GM12878 (cell line): ENCODE results near the gene EGFL8. TPM values are rescaled to one million over a fixed set of nuclear protein-coding genes. Genes with fewer than 3 reads are reported as not detected.

Source experiments
- ATAC-seq: fragments of 200-7000 bp; cut with Tn5 transposase; 3 replicates; pipeline ENCODE4 v1.9.1; 2020; ENCODE audit warnings: mild to moderate bottlenecking, moderate library complexity
- BruUV-seq: library from RNA; stranded (reverse); fragments of 400-500 nt; replicated peaks from 2 replicates; lab custom pipeline; 2021; lab: Mats Ljungman, UMichigan
- CTCF ChIA-PET: fragments of 300-600 bp; sonication (Branson Sonifier 250); formaldehyde crosslinking; extraction: SDS; loops from one replicate; lab custom pipeline; 2021; ENCODE audit warnings: inconsistent platforms; lab: Yijun Ruan, JAX
- POLR2A ChIA-PET: fragments of 350-600 bp; formaldehyde crosslinking; extraction: SDS; loops from one replicate; lab custom pipeline; 2021; ENCODE audit warnings: inconsistent platforms; lab: Charles Lee
- RAD21 ChIA-PET: fragments of 300-600 bp; sonication (Branson Sonifier 250); formaldehyde crosslinking; loops from one replicate; lab custom pipeline; 2023; ENCODE audit warnings: antibody characterized with exemption; ENCODE audit not compliant: unreplicated experiment; lab: Charles Lee
- SMC1A ChIA-PET: fragments of 300-600 bp; sonication (Branson Sonifier 250); formaldehyde crosslinking; loops from one replicate; lab custom pipeline; 2023; ENCODE audit not compliant: unreplicated experiment, uncharacterized antibody; lab: Charles Lee
- DNase-seq: peaks from one replicate; pipeline ENCODE4 v3.0.0-alpha.2; 2011; ENCODE audit warnings: low read depth, low spot score
- FAIRE-seq: peaks from 3 replicates; lab custom pipeline; 2011; peaks lifted over from hg19 to GRCh38; lab: Jason Lieb, UNC
- H2AFZ ChIP-seq: 2 replicates; pipeline ENCODE4 v1.6.0; 2011; ENCODE audit warnings: low read depth, low read length, control low read depth; ENCODE audit not compliant: control insufficient read depth
- H3K27ac ChIP-seq: 2 replicates; pipeline ENCODE4 v1.5.1; 2011; ENCODE audit warnings: control low read depth; ENCODE audit not compliant: control insufficient read depth, insufficient read depth
- H3K27me3 ChIP-seq, 2 experiments: replicated peaks in 1 of 2; 2 replicates each; pipeline versions ENCODE4 v1.6.0 to v1.6.1; 2011; ENCODE audit warnings: low read length in 1 of 2; ENCODE audit not compliant: control insufficient read depth in 2 of 2, insufficient read depth in 2 of 2
- H3K36me3 ChIP-seq, 2 experiments: 2 replicates each; pipeline ENCODE4 v1.5.1; 2011; ENCODE audit warnings: low read length in 1 of 2; ENCODE audit not compliant: control insufficient read depth in 2 of 2, insufficient read depth in 2 of 2
- H3K4me1 ChIP-seq: 2 replicates; pipeline ENCODE4 v1.6.1; 2011; ENCODE audit warnings: mild to moderate bottlenecking, low read length, moderate library complexity, mixed read lengths; ENCODE audit not compliant: control insufficient read depth, insufficient read depth
- H3K4me2 ChIP-seq: 2 replicates; pipeline ENCODE4 v1.6.0; 2011; ENCODE audit warnings: control low read depth; ENCODE audit not compliant: control insufficient read depth, insufficient read depth
- H3K4me3 ChIP-seq: fragments of 200-600 bp; sonication (generic); 2 replicates; pipeline ENCODE4 v1.5.1; 2016
- H3K79me2 ChIP-seq: 2 replicates; pipeline ENCODE4 v1.6.0; 2011; ENCODE audit warnings: low read length; ENCODE audit not compliant: control insufficient read depth, insufficient read depth
- H3K9ac ChIP-seq: 2 replicates; pipeline ENCODE4 v1.8.0; 2011; ENCODE audit warnings: low read length, control low read depth, mixed read lengths; ENCODE audit not compliant: control insufficient read depth, insufficient read depth
- H3K9me3 ChIP-seq: replicated peaks from 3 replicates; pipeline ENCODE4 v1.5.1; 2011; ENCODE audit warnings: mild to moderate bottlenecking, low read length; ENCODE audit not compliant: control insufficient read depth, insufficient read depth
- H4K20me1 ChIP-seq: 2 replicates; pipeline ENCODE4 v1.6.0; 2011; ENCODE audit not compliant: control insufficient read depth, insufficient read depth
- BCL11A ChIP-seq: IDR thresholded peaks from 2 replicates; pipeline ENCODE4 v1.6.1; 2011; ENCODE audit warnings: low read depth, low read length
- BMI1 ChIP-seq: fragments of 450-650 bp; IDR thresholded peaks from 2 replicates; pipeline ENCODE4 v1.6.1; 2016; ENCODE audit warnings: mild to moderate bottlenecking, moderate library complexity, borderline replicate concordance
- CREB1 ChIP-seq: IDR thresholded peaks from 2 replicates; pipeline ENCODE4 v1.6.1; 2012; ENCODE audit warnings: low read depth, mild to moderate bottlenecking, inconsistent platforms
- GABPA ChIP-seq: IDR thresholded peaks from 2 replicates; pipeline ENCODE4 v1.6.1; 2014; ENCODE audit warnings: antibody characterized with exemption, low read depth, mild to moderate bottlenecking, inconsistent platforms
- HDAC6 ChIP-seq: fragments of 200-600 bp; sonication (generic); IDR thresholded peaks from one replicate; pipeline ENCODE4 v1.8.0; 2017; ENCODE audit warnings: antibody characterized with exemption; ENCODE audit not compliant: unreplicated experiment
- IKZF2 ChIP-seq, 2 experiments: fragments of 450-650 bp; IDR thresholded peaks; 2 replicates each; pipeline ENCODE4 v1.6.1; 2017; ENCODE audit warnings: mild to moderate bottlenecking in 2 of 2, moderate library complexity in 2 of 2
- JUNB ChIP-seq: IDR thresholded peaks from 2 replicates; pipeline ENCODE4 v1.6.1; 2016; ENCODE audit warnings: antibody characterized with exemption, mild to moderate bottlenecking
- KAT2A ChIP-seq: conservative IDR thresholded peaks from 2 replicates; pipeline ENCODE4 v1.6.1; 2011; ENCODE audit warnings: low read depth, low read length; ENCODE audit not compliant: control insufficient read depth
- KDM1A ChIP-seq: fragments of 200-600 bp; sonication (generic); IDR thresholded peaks from 2 replicates; pipeline ENCODE4 v1.6.1; 2016; ENCODE audit warnings: borderline replicate concordance
- MXI1 ChIP-seq: fragments of 150-350 bp; IDR thresholded peaks from 2 replicates; pipeline ENCODE4 v1.6.1; 2011; ENCODE audit warnings: low read depth, mild to moderate bottlenecking, inconsistent platforms, low read length, improper control_type of control experiment
- SRF ChIP-seq, 2 experiments: IDR thresholded peaks; 2 replicates each; pipeline ENCODE4 v1.6.1; 2011; ENCODE audit warnings: low read depth in 2 of 2, low read length in 2 of 2, mild to moderate bottlenecking in 1 of 2, moderate library complexity in 1 of 2
- WGBS: methylation state at CpG from one replicate; pipeline ENCODE4 v1.1.6; 2016; ENCODE audit warnings: low lambda C conversion rate; ENCODE audit not compliant: insufficient replicate concordance, insufficient coverage; ENCODE audit errors: missing lambda C conversion rate; 5-methylcytosine and 5-hydroxymethylcytosine counted together
- in situ Hi-C: fragments of 300-500 bp; cut with MboI; formaldehyde crosslinking; loops from 9 replicates; pipeline ENCODE4 v1.14.3; 2018; ENCODE audit warnings: mixed read lengths
- intact Hi-C: fragments of 100-400 bp; cut with micrococcal nuclease; formaldehyde crosslinking; loops from one replicate; pipeline ENCODE4 v1.14.2; 2022; ENCODE audit not compliant: unreplicated experiment
- polyA plus RNA-seq, 11 experiments: library from polyadenylated mRNA; depleted of rRNA in 4 of 11; unstranded in 6 of 11; stranded (reverse) in 5 of 11; fragments of >200 nt; fragmentation: Nextera tagmentation in 4 of 11; fragmentation: Illumina TruSeq in 1 of 11; extraction: Ambion mirVana in 4 of 11; extraction: Trizol in 1 of 11; gene quantifications; 1 replicate in 1 of 11; 2 replicates in 10 of 11; pipeline versions ENCODE4 v1.2.1 to v1.2.3, GENCODE V29; 2011 to 2016; ENCODE audit warnings: inconsistent platforms in 2 of 11, missing spikeins in 2 of 11, low read depth in 1 of 11
- total RNA-seq, 4 experiments: library from RNA; depleted of rRNA in 3 of 4; stranded (reverse); fragments of >200 nt in 3 of 4; fragmentation: Illumina TruSeq in 1 of 4; extraction: Trizol in 1 of 4; gene quantifications; 2 replicates each; pipeline versions ENCODE4 v1.2.1 to v1.2.3, GENCODE V29; 2013 to 2021
- TF ChIP-seq, protein P1 (sequence below): fragments of 450-650 bp; IDR thresholded peaks from 2 replicates; pipeline ENCODE4 v1.6.1; 2017; ENCODE audit warnings: borderline replicate concordance
- TF ChIP-seq, protein P2 (sequence below), 3 experiments: IDR thresholded peaks in 2 of 3; conservative IDR thresholded peaks in 1 of 3; 2 replicates each; pipeline ENCODE4 v1.5.1; 2011; ENCODE audit warnings: low read depth in 3 of 3, low read length in 3 of 3, mild to moderate bottlenecking in 3 of 3, control low read depth in 2 of 3, moderate library complexity in 2 of 3, inconsistent platforms in 1 of 3, mixed read lengths in 1 of 3; ENCODE audit not compliant: control insufficient read depth in 2 of 3, insufficient read depth in 1 of 3; ENCODE audit errors: extremely low read depth in 1 of 3
- TF ChIP-seq, protein P3 (sequence below): fragments of 450-650 bp; IDR thresholded peaks from 2 replicates; pipeline ENCODE4 v1.6.1; 2016; ENCODE audit warnings: mild to moderate bottlenecking, moderate library complexity, borderline replicate concordance

EGFL8 gene
- total and polyA plus RNA-seq, 10 of the 15 experiments (the other 5 are each of a cell fraction or from before 2014, with no cell fraction given): 0.07 to 3.5 (median 1.4) TPM

DNA sequence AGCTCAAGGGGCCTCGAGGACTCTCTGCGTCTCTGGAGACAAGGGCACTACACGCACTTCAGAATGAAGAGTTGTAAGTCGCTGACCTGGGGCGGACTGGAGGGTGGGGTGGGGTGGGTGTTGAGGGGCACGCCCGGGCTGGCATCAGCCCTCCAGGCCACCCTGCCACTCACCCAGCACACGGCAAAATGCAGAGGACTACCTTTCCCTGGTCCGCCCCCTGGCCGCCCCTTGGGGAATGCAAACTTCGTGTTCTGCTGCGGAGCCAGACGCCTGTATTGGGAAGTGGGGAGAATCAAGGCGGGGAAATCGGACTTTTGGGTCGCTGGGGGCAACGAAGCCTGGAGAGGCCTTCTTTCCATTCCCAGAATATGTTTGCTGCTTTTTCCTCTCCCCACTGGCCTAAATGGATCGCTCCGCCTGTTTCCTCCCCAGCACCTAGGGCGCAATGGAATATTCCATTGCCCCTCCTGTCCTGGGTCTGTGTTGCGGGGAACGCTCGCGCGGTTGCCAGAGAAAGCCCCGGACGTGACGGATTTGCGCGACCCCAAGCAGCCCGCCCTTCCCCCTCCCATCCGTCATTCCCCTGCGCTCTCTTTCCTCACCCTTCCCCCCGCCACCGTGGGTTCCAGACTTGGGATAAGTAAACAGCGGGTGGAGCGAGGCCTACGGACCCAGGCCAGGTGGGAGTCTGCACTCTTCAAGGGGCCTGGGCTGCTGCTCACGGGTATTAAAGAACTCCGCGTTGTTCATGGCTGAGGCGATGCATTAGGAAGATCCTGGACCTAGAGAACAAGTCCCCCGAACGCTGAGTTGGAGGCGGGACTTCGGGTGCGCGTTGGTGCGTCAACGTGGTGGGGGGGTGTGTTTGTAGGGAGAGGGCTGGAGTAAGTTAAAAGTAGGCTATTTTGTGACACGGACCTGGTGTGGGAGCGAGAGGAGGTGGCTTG is 10.6 kb upstream of the EGFL8 start, which contains the start of gene PPT2:
PPT2 (plus strand) TSS at position 578 of the 950 bp plus-strand sequence. CDS start 454 bp downstream, outside the sequence.
- H3K27ac ChIP-seq: peak within 1 kb of the TSS; percentile 11; the same call in 1 of the 2 replicates
- DNase-seq (no peak), FAIRE-seq (peak; percentile 27), ATAC-seq (peak; percentile 79)
- in situ Hi-C loops (no loop called here), intact Hi-C loops (loop anchor here (2.0 to 10.0 kb wide), 3 partner anchors 35 to 109 kb away; no protein-coding TSS in a partner anchor)
- no peaks in the 10 kb centered on the region; the same call in 2 of the 3 replicates for H3K9me3 ChIP-seq
- ChIA-PET CTCF (interaction anchor here (1.0 to 1.2 kb wide), 4 partner anchors 8 to 42 kb away, joined by 4 to 7 read pairs (median 6); partner anchors contain the start of gene FKBPL), SMC1A (interaction anchor here (1.0 to 1.1 kb wide), 2 partner anchors 35 to 42 kb away, joined by 4 to 5 read pairs; no protein-coding TSS in a partner anchor), RAD21 (interaction anchor here (1.0 to 1.3 kb wide), 2 partner anchors 35 to 42 kb away, joined by 4 to 5 read pairs; no protein-coding TSS in a partner anchor), POLR2A (interaction anchor here (0.7 to 1.0 kb wide), 2 partner anchors 25 to 183 kb away, joined by 3 to 7 read pairs; partner anchors contain the start of gene ATF6B)
- peak within 1 kb of the TSS; percentile 94 for H3K4me3 ChIP-seq
- no peaks in the 10 kb centered on the region for H4K20me1 ChIP-seq
- H3K79me2 ChIP-seq: no peaks in the 10 kb centered on the region
- H2AFZ ChIP-seq: peak within 1 kb of the TSS; percentile 77
- WGBS: 8% methylated on average over 45 of the region's 52 CpGs
- H3K9ac ChIP-seq: peak within 1 kb of the TSS; percentile 45
- TSS peak; percentile 87 for BruUV-seq
- H3K4me2 ChIP-seq: peak within 1 kb of the TSS; percentile 85
- peaks cover 0 to 8% of the 10 kb centered on the region in 2 experiments for H3K27me3 ChIP-seq
- H3K36me3 ChIP-seq: no peaks in the 10 kb centered on the region; a peak in 2 of 4 replicates
- H3K4me1 ChIP-seq: peaks cover 3% of the 10 kb centered on the region; the same call in 1 of the 2 replicates
- peak; percentile 75 for TF ChIP-seq GABPA
- TF ChIP-seq, protein P1, sequence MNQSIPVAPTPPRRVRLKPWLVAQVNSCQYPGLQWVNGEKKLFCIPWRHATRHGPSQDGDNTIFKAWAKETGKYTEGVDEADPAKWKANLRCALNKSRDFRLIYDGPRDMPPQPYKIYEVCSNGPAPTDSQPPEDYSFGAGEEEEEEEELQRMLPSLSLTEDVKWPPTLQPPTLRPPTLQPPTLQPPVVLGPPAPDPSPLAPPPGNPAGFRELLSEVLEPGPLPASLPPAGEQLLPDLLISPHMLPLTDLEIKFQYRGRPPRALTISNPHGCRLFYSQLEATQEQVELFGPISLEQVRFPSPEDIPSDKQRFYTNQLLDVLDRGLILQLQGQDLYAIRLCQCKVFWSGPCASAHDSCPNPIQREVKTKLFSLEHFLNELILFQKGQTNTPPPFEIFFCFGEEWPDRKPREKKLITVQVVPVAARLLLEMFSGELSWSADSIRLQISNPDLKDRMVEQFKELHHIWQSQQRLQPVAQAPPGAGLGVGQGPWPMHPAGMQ: no peak
- TF ChIP-seq, protein P2, sequence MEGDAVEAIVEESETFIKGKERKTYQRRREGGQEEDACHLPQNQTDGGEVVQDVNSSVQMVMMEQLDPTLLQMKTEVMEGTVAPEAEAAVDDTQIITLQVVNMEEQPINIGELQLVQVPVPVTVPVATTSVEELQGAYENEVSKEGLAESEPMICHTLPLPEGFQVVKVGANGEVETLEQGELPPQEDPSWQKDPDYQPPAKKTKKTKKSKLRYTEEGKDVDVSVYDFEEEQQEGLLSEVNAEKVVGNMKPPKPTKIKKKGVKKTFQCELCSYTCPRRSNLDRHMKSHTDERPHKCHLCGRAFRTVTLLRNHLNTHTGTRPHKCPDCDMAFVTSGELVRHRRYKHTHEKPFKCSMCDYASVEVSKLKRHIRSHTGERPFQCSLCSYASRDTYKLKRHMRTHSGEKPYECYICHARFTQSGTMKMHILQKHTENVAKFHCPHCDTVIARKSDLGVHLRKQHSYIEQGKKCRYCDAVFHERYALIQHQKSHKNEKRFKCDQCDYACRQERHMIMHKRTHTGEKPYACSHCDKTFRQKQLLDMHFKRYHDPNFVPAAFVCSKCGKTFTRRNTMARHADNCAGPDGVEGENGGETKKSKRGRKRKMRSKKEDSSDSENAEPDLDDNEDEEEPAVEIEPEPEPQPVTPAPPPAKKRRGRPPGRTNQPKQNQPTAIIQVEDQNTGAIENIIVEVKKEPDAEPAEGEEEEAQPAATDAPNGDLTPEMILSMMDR (IDR thresholded peaks at IDR 0.05 in 2 of 3, conservative IDR thresholded peaks at IDR 0.05 in 1 of 3; ENCODE audit: control insufficient read depth in 2 of 3, extremely low read depth in 1 of 3, insufficient read depth in 1 of 3, low read depth in 3 of 3, low read length in 3 of 3): no peak
- no peak for TF ChIP-seq KAT2A
- TF ChIP-seq JUNB: no peak
- TF ChIP-seq IKZF2 (IDR thresholded peaks at IDR 0.05): peak; percentile 23 to 51; a peak in 2 of 4 replicates
- TF ChIP-seq CREB1: peak; percentile 97
- TF ChIP-seq, protein P3, sequence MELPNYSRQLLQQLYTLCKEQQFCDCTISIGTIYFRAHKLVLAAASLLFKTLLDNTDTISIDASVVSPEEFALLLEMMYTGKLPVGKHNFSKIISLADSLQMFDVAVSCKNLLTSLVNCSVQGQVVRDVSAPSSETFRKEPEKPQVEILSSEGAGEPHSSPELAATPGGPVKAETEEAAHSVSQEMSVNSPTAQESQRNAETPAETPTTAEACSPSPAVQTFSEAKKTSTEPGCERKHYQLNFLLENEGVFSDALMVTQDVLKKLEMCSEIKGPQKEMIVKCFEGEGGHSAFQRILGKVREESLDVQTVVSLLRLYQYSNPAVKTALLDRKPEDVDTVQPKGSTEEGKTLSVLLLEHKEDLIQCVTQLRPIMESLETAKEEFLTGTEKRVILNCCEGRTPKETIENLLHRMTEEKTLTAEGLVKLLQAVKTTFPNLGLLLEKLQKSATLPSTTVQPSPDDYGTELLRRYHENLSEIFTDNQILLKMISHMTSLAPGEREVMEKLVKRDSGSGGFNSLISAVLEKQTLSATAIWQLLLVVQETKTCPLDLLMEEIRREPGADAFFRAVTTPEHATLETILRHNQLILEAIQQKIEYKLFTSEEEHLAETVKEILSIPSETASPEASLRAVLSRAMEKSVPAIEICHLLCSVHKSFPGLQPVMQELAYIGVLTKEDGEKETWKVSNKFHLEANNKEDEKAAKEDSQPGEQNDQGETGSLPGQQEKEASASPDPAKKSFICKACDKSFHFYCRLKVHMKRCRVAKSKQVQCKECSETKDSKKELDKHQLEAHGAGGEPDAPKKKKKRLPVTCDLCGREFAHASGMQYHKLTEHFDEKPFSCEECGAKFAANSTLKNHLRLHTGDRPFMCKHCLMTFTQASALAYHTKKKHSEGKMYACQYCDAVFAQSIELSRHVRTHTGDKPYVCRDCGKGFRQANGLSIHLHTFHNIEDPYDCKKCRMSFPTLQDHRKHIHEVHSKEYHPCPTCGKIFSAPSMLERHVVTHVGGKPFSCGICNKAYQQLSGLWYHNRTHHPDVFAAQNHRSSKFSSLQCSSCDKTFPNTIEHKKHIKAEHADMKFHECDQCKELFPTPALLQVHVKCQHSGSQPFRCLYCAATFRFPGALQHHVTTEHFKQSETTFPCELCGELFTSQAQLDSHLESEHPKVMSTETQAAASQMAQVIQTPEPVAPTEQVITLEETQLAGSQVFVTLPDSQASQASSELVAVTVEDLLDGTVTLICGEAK: peak; percentile 62
- no peak for TF ChIP-seq HDAC6
- peak in 1 of 2 experiments; percentile 68; a peak in 1 of 4 replicates for TF ChIP-seq SRF (IDR thresholded peaks at IDR 0.05; ENCODE audit: low read depth in 2 of 2, low read length in 2 of 2)
- TF ChIP-seq MXI1: no peak
- TF ChIP-seq KDM1A: no peak
- no peak for TF ChIP-seq BMI1
- no peak for TF ChIP-seq BCL11A
